Fibroblast of pulmonary artery (primary cell): ENCODE measurements around the gene CCDC117.

Experiments used
- DNase-seq: peaks from one replicate; pipeline ENCODE4 v3.0.0-alpha.2; 2010; ENCODE audit warnings: low read depth
- H3K4me3 ChIP-seq: replicated peaks from 2 replicates; pipeline ENCODE4 v1.5.1; 2011; ENCODE audit warnings: low read depth, mild to moderate bottlenecking, control low read depth, low read length, moderate library complexity
- CTCF ChIP-seq: IDR thresholded peaks from 2 replicates; pipeline ENCODE4 v1.5.1; 2011; ENCODE audit warnings: mild to moderate bottlenecking, control low read depth, low read length, inconsistent platforms; ENCODE audit errors: missing control alignments

Gene CCDC117

DNA sequence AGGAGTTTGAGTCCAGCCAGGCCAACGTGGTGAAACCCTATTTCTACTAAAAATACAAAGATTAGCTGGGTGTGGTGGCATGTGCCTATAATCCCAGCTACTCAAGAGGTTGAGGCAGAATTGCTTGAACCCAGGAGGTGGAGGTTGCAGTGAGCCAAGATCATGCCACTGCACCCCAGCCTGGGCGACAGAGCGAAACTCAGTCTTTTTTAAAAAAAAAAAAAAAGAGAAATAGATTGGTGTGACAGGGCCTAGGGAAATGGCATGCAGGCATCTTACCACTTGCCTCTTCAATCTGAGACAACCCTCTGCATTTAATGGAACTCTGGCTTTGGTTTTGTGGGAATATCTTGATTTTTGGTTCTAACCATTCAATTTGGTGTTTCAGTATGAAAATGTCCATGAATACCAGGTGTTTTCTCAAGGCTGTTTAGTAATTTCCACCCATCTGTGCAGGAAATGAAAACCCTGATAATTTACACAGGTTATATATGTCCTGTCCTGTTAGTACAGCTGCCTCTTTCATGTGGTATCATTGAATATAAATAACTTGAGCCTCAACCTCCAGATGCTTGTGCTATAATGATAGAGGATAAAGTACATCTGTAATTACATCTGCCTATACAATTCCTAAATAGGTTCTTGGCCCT, 19.5 kb downstream of the CCDC117 start:
- H3K4me3 ChIP-seq: no peak overlapping the region

GRCh38 chr22:28792491-28793383, 20.2 kb downstream of the CCDC117 start:
- DNase-seq: no peak
- no peak overlapping the region for H3K4me3 ChIP-seq
- TF ChIP-seq CTCF: no peak

More for the DNA sequence above, 19.5 kb downstream of the CCDC117 start:
- TF ChIP-seq CTCF: no peak
- no peak for DNase-seq

GRCh38 chr22:28793976-28794584, 21.6 kb downstream of the CCDC117 start:
- H3K4me3 ChIP-seq: no peak overlapping the region
- no peak for DNase-seq
- no peak for TF ChIP-seq CTCF

DNA sequence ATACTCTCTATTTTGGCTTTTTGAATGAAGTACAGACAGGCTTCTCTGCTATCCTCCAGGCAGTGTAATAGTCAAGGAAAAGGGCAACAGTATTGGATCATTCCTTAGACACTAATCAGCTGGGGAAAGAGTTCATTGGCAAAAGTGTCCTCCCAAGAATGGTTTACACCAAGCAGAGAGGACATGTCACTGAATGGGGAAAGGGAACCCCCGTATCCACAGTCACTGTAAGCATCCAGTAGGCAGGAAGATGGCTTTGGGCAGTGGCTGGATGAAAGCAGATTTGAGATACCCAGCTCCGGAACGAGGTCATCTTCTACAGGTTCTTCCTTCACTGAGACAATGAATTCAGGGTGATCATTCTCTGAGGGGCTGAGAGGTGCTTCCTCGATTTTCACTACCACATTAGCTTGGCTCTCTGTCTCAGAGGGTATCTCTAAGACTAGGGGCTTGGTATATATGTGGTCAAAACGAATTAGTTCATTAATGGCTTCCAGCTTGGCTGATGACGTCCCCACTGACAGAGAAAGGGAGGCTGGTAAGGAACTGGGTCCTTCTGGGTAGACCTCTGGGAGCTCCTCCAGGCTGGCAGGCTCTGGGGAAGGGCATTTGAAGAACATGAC, 22.7 kb downstream of the CCDC117 start:
- no peak for TF ChIP-seq CTCF
- DNase-seq: no peak
- H3K4me3 ChIP-seq: no peak overlapping the region

DNA sequence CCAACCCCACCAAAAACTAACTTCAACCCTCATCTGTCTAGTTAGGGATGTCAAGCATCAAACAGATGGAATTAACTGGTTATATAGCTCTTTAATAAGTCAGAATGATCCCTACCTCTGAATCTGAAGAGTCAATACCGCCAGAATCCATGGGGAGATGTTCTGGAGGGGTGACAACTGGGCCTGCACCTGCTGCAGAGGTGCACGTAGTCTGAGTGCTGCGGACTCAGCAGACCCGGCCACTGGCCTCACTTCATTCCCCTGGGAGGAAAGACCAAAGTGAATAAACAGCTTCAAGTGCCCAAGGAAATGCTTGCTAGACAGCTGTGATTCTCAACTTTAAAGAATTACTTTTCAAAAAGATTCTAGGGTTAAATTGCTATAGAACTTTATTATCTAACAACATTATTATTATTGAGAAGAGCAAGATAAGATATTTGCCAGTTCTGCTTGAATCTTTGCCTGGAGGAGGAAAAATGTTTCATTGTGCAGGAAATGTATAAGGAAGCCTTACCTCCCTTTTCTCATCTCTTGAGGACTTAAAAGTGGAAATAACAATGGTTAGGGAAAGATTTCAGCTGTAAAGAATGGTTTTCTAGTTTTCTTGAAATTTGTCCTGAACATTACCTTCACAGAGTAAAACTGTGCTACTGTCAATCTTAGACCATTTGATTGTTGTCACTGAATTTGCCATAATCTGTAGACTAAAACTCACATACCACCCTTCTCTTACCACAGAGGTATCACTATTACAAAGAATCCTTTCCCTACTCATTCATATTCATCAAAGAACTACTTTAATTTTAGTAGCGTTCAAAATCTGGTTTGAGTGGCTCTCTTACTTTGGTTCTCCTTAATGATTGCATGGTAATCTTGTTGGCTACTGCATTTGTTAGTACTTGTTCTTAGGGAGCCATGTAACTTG, 23.7 kb downstream of the CCDC117 start:
- DNase-seq: no peak
- TF ChIP-seq CTCF: no peak
- no peak overlapping the region for H3K4me3 ChIP-seq
